ENCODE results near the gene SOX6.

SOX6 gene

GRCh38 chr11:15941206-15941770 is 415.1 kb downstream of the SOX6 start:
- Histone ChIP-seq H3K36me3 (ENCODE audit: insufficient read depth, low read depth, low read length) (no peaks in the 10 kb centered on the region), H3K4me3 (ENCODE audit: low read length) (no peak overlapping the region), H3K9me3 (ENCODE audit: insufficient read depth, low read depth, low read length) (no peaks in the 10 kb centered on the region), H3K9ac (ENCODE audit: low read depth, low read length) (no peak overlapping the region), H3K27me3 (ENCODE audit: insufficient read depth, low read length) (peaks cover 36% of the 10 kb centered on the region), H3K4me1 (ENCODE audit: insufficient read depth, low read length) (no peaks in the 10 kb centered on the region), H3K27ac (ENCODE audit: low read length) (no peak overlapping the region)

GRCh38 chr11:15940462-15941205 is 415.7 kb downstream of the SOX6 start:
- no peak overlapping the region for H3K27ac ChIP-seq (ENCODE audit: low read length)
- H3K36me3 ChIP-seq (ENCODE audit: insufficient read depth, low read depth, low read length), result no peaks in the 10 kb centered on the region
- H3K9ac ChIP-seq (ENCODE audit: low read depth, low read length), result no peak overlapping the region
- peaks cover 36% of the 10 kb centered on the region for H3K27me3 ChIP-seq (ENCODE audit: insufficient read depth, low read length)
- H3K9me3 ChIP-seq (ENCODE audit: insufficient read depth, low read depth, low read length), result no peaks in the 10 kb centered on the region
- no peak overlapping the region for H3K4me3 ChIP-seq (ENCODE audit: low read length)
- no peaks in the 10 kb centered on the region for H3K4me1 ChIP-seq (ENCODE audit: insufficient read depth, low read length)

GRCh38 chr11:15938983-15939382 is 417.4 kb downstream of the SOX6 start:
- H3K4me3 ChIP-seq (ENCODE audit: low read length), result no peak overlapping the region
- H3K9me3 ChIP-seq (ENCODE audit: insufficient read depth, low read depth, low read length), result no peaks in the 10 kb centered on the region
- H3K36me3 ChIP-seq (ENCODE audit: insufficient read depth, low read depth, low read length), result no peaks in the 10 kb centered on the region
- H3K27me3 ChIP-seq (ENCODE audit: insufficient read depth, low read length), result peaks cover 36% of the 10 kb centered on the region
- no peak overlapping the region for H3K27ac ChIP-seq (ENCODE audit: low read length)
- no peaks in the 10 kb centered on the region for H3K4me1 ChIP-seq (ENCODE audit: insufficient read depth, low read length)
- H3K9ac ChIP-seq (ENCODE audit: low read depth, low read length), result no peak overlapping the region

GRCh38 chr11:15938121-15938611 is 418.2 kb downstream of the SOX6 start:
- Histone ChIP-seq H3K27ac (ENCODE audit: low read length) (no peak overlapping the region), H3K36me3 (ENCODE audit: insufficient read depth, low read depth, low read length) (no peaks in the 10 kb centered on the region), H3K27me3 (ENCODE audit: insufficient read depth, low read length) (peaks cover 30% of the 10 kb centered on the region), H3K9ac (ENCODE audit: low read depth, low read length) (no peak overlapping the region), H3K4me1 (ENCODE audit: insufficient read depth, low read length) (no peaks in the 10 kb centered on the region), H3K9me3 (ENCODE audit: insufficient read depth, low read depth, low read length) (no peaks in the 10 kb centered on the region), H3K4me3 (ENCODE audit: low read length) (no peak overlapping the region)

DNA sequence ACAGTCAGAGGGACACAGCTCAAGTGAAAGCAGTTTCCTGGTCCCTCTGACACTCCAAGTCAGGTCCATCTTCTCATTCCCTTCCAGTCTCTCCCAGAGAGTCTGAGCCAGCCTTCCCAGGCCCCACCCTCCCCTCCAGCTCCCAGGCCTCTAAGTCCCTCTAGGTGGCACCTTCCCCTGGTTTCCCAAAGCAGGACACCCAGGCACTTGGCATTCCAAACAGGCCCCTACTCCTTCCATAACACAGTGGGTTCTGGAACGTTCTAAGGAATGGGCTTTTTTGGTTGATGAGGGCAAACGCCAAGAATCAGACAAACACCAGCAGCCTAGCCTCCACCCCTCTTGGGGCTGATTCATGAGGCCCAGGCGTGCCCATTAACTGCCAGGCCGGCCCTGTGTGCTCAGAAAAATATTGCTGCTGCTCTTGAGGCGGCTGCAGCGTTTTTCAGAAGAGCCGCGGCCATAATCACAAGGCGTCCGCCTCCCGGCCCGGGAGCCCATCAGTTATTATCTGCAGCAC is 418.7 kb downstream of the SOX6 start:
- H3K27ac ChIP-seq (ENCODE audit: low read length), result no peak overlapping the region
- H3K4me1 ChIP-seq (ENCODE audit: insufficient read depth, low read length), result no peaks in the 10 kb centered on the region

DNA sequence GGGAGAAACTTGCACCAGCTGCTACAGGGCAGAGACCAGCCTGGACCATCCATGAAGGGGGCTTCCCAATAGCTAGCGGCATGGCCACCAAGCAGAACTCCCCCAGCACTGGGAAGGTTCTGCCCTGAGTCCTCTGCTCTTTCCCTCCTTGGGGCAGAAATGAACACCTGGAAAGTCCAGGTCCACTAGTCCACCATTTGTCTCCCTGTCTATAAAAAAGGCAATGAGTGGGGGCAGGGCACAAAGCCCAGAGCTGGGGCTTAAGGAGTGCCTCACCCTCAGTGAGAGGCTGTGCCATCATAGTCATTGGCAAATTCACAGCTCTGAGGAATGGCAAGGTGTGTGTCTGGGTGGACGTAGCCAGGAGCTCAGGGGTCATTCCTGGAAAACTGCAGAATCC is 420.3 kb downstream of the SOX6 start:
- Histone ChIP-seq H3K27me3 (ENCODE audit: insufficient read depth, low read length) (peaks cover 9% of the 10 kb centered on the region; the same call in 1 of the 2 replicates), H3K27ac (ENCODE audit: low read length) (no peak overlapping the region), H3K36me3 (ENCODE audit: insufficient read depth, low read depth, low read length) (no peaks in the 10 kb centered on the region), H3K9ac (ENCODE audit: low read depth, low read length) (no peak overlapping the region), H3K4me3 (ENCODE audit: low read length) (no peak overlapping the region), H3K9me3 (ENCODE audit: insufficient read depth, low read depth, low read length) (no peaks in the 10 kb centered on the region), H3K4me1 (ENCODE audit: insufficient read depth, low read length) (no peaks in the 10 kb centered on the region)

More for the DNA sequence above, 418.7 kb downstream of the SOX6 start:
- Histone ChIP-seq H3K9ac (ENCODE audit: low read depth, low read length) (no peak overlapping the region), H3K27me3 (ENCODE audit: insufficient read depth, low read length) (peaks cover 25% of the 10 kb centered on the region), H3K36me3 (ENCODE audit: insufficient read depth, low read depth, low read length) (no peaks in the 10 kb centered on the region), H3K4me3 (ENCODE audit: low read length) (no peak overlapping the region), H3K9me3 (ENCODE audit: insufficient read depth, low read depth, low read length) (no peaks in the 10 kb centered on the region)

- Histone ChIP-seq H3K4me3 (ENCODE audit: low read length) (no peak overlapping the region), H3K27ac (ENCODE audit: low read length) (no peak overlapping the region), H3K27me3 (ENCODE audit: insufficient read depth, low read length) (peaks cover 3% of the 10 kb centered on the region; the same call in 1 of the 2 replicates), H3K36me3 (ENCODE audit: insufficient read depth, low read depth, low read length) (no peaks in the 10 kb centered on the region), H3K9ac (ENCODE audit: low read depth, low read length) (no peak overlapping the region), H3K4me1 (ENCODE audit: insufficient read depth, low read length) (no peaks in the 10 kb centered on the region), H3K9me3 (ENCODE audit: insufficient read depth, low read depth, low read length) (no peaks in the 10 kb centered on the region)
Observed at GRCh38 chr11:15935373-15935772, 421.0 kb downstream of the SOX6 start.

DNA sequence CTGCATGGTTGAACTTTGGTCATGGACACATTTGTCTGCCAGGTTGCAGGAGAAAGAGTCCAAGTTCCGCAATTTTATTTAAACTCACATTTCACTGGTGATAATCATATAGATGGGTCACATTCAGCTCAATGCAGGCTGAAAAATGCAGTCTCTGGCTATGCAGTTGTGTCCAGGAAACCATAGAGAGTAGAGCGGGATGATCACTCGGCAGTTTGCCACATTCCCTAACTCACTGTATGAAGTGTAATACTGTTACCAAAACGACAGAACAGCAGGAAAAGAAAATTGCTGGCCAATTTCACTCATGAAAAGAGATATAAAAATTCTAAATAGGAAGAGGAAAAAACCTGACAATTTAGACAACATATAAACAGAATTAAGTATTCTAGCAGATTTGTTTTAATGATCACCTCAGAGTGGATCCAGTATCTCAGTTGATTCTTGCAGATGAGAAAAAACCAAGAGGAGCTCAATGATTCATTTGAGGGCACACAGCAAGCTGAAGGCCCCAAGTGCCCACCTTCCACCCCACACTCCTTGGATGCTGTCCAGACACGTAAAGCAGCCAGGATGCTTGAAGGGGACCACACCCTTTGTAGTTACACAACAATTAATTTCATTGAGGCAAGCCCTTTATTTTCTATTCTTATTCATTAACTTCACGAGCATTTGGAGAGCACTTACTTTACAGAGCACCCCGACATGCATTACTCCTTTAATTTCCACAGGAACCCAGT is 422.3 kb downstream of the SOX6 start:
- Histone ChIP-seq H3K27me3 (ENCODE audit: insufficient read depth, low read length) (no peaks in the 10 kb centered on the region), H3K9me3 (ENCODE audit: insufficient read depth, low read depth, low read length) (no peaks in the 10 kb centered on the region), H3K36me3 (ENCODE audit: insufficient read depth, low read depth, low read length) (no peaks in the 10 kb centered on the region), H3K4me3 (ENCODE audit: low read length) (no peak overlapping the region), H3K4me1 (ENCODE audit: insufficient read depth, low read length) (no peaks in the 10 kb centered on the region), H3K9ac (ENCODE audit: low read depth, low read length) (no peak overlapping the region), H3K27ac (ENCODE audit: low read length) (no peak overlapping the region)

DNA sequence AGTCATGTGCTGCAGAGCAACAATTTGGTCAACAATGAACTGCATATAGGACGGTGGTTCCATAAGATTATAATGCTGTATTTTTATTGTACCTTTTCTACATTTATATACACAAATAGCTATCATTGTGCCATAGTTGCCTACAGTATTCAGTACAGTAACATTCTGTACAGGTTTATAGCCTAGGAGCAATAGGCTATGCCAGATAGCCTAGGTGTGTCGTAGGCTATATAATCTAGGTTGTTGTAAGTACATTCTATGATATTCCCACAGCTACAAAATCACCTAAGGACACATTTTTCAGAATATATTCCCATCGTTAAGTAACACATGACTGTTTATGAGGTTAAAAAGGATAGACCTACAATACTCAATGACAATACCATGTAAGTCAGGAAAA is 423.9 kb downstream of the SOX6 start:
- Histone ChIP-seq H3K9me3 (ENCODE audit: insufficient read depth, low read depth, low read length) (no peaks in the 10 kb centered on the region), H3K27ac (ENCODE audit: low read length) (no peak overlapping the region), H3K4me1 (ENCODE audit: insufficient read depth, low read length) (no peaks in the 10 kb centered on the region), H3K36me3 (ENCODE audit: insufficient read depth, low read depth, low read length) (no peaks in the 10 kb centered on the region), H3K4me3 (ENCODE audit: low read length) (no peak overlapping the region), H3K9ac (ENCODE audit: low read depth, low read length) (no peak overlapping the region), H3K27me3 (ENCODE audit: insufficient read depth, low read length) (no peaks in the 10 kb centered on the region)

DNA sequence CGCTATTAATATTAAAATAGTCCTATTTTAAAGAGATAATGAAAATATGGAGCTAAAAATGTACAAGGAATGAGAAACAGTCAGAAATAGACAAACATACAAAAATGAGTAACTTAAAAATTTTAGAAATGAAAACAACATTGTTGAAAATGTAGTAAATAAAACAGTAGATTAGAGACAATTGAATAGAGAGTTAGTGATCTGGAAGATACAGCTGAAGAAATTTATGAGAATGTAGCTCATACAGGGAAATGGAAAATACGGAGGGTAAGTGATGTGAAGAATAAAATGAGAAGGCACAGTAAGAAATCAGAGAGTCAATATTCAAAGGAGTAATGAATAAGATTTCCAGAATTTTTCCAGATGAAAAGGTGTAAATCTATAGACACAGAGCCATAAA is 424.8 kb downstream of the SOX6 start:
- Histone ChIP-seq H3K4me3 (ENCODE audit: low read length) (no peak overlapping the region), H3K9me3 (ENCODE audit: insufficient read depth, low read depth, low read length) (no peaks in the 10 kb centered on the region), H3K9ac (ENCODE audit: low read depth, low read length) (no peak overlapping the region), H3K36me3 (ENCODE audit: insufficient read depth, low read depth, low read length) (no peaks in the 10 kb centered on the region), H3K27me3 (ENCODE audit: insufficient read depth, low read length) (no peaks in the 10 kb centered on the region), H3K4me1 (ENCODE audit: insufficient read depth, low read length) (no peaks in the 10 kb centered on the region), H3K27ac (ENCODE audit: low read length) (no peak overlapping the region)

DNA sequence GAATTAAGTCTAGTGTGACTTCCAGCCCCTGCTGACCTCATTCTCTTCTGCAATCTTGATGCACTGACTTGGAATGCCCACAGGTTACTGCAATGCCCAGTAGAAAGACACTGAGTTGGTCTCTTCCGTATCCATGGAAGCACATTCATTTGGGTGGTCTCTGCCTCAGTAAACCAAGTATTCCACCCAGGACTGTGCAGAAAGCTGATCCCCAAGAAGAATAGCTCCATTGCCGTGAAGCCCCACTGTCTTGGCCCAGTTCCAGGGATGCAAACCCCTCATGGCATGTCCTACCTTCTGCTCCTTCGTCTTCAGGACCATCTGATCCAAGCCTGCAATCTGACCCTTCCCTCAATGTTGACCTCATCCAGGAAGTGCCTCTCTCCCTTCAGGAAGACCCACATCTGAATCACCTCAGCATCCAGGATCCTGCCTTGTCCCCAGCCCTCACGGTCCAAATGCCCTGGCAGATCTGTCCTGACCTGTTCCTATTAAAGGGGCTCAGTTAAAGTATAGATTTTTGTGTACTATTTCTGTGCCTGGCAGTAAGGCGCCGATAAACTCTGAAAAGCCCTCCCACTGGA is 425.8 kb downstream of the SOX6 start:
- H3K9me3 ChIP-seq (ENCODE audit: insufficient read depth, low read depth, low read length), result no peaks in the 10 kb centered on the region
- H3K27me3 ChIP-seq (ENCODE audit: insufficient read depth, low read length), result no peaks in the 10 kb centered on the region
- H3K27ac ChIP-seq (ENCODE audit: low read length), result no peak overlapping the region
- no peaks in the 10 kb centered on the region for H3K36me3 ChIP-seq (ENCODE audit: insufficient read depth, low read depth, low read length)
- no peak overlapping the region for H3K4me3 ChIP-seq (ENCODE audit: low read length)
- no peaks in the 10 kb centered on the region for H3K4me1 ChIP-seq (ENCODE audit: insufficient read depth, low read length)
- H3K9ac ChIP-seq (ENCODE audit: low read depth, low read length), result no peak overlapping the region

Measured in iPS-20b (cell line).